Gastrocnemius medialis (tissue), 4 donors: ENCODE measurements around the gene TAPBP. TPM values are rescaled to one million over a fixed set of nuclear protein-coding genes. Genes with fewer than 3 reads are reported as not detected.
A peak's percentile ranks its signal among the peaks of the same experiment; 100 is the strongest.

Experiments used
- ATAC-seq, 2 donors: fragments of 150-250 bp; one replicate each; pipeline ENCODE4 v1.9.1; 2016
- DNase-seq, 2 donors: peaks; one replicate each; pipeline ENCODE4 v3.0.0-alpha.2; 2019
- H3K27ac ChIP-seq, 4 donors: fragments of 200-600 bp; sonication (generic); 1 replicate in 1 of 4; 2 replicates in 3 of 4; pipeline ENCODE4 v1.5.1; 2016 to 2018; ENCODE audit warnings: mild to moderate bottlenecking in 2 of 4, moderate library complexity in 1 of 4
- H3K27me3 ChIP-seq, 3 donors: fragments of 200-600 bp; sonication (generic) in 2 of 3; 1 replicate in 1 of 3; 2 replicates in 2 of 3; pipeline versions ENCODE4 v1.5.1 to v1.6.0; 2016 to 2019; ENCODE audit warnings: mild to moderate bottlenecking in 1 of 3, moderate library complexity in 1 of 3
- H3K36me3 ChIP-seq, 2 donors: fragments of 200-600 bp; sonication (generic) in 1 of 2; one replicate each; pipeline ENCODE4 v1.5.1; 2017 to 2018
- H3K4me1 ChIP-seq, 2 donors: fragments of 200-600 bp; sonication (generic) in 1 of 2; one replicate each; pipeline ENCODE4 v1.5.1; 2016 to 2017; ENCODE audit warnings: mild to moderate bottlenecking in 2 of 2
- H3K4me3 ChIP-seq, 4 donors: fragments of 200-600 bp; sonication (generic) in 3 of 4; 1 replicate in 1 of 4; 2 replicates in 3 of 4; pipeline ENCODE4 v1.5.1; 2016 to 2019; ENCODE audit warnings: mild to moderate bottlenecking in 2 of 4
- H3K9me3 ChIP-seq, 3 donors: fragments of 200-600 bp; sonication (generic) in 2 of 3; 1 replicate in 1 of 3; 2 replicates in 2 of 3; pipeline ENCODE4 v1.5.1; 2016 to 2019
- CTCF ChIP-seq, 5 experiments: fragments of 450-650 bp in 3 of 5; fragments of 200-600 bp in 2 of 5; sonication (generic) in 2 of 5; IDR thresholded peaks in 4 of 5; conservative IDR thresholded peaks in 1 of 5; 1 replicate in 4 of 5; 2 replicates in 1 of 5; pipeline ENCODE4 v1.5.1; 2016 to 2019; ENCODE audit warnings: antibody characterized with exemption in 5 of 5, mild to moderate bottlenecking in 3 of 5, moderate library complexity in 3 of 5
- POLR2A ChIP-seq, 2 donors: fragments of 450-650 bp; IDR thresholded peaks; one replicate each; pipeline ENCODE4 v1.6.1; 2017; ENCODE audit warnings: antibody characterized with exemption in 2 of 2, mild to moderate bottlenecking in 2 of 2, moderate library complexity in 2 of 2
- in situ Hi-C, 4 donors: fragments of 200-750 bp; cut with MboI; loops; one replicate each; pipeline versions ENCODE4 v1.15.0 to v1.8.0; 2017; ENCODE audit warnings: low sequenced_read_pairs in 4 of 4
- intact Hi-C: fragments of 100-400 bp; cut with DNase I; formaldehyde crosslinking; loops from one replicate; pipeline ENCODE4 v1.15.1; 2023; ENCODE audit warnings: low total_unique reads
- total RNA-seq, 4 donors: library from RNA; depleted of rRNA; stranded (reverse); fragments of >200 nt; gene quantifications; one replicate each; pipeline versions ENCODE4 v1.1.0 to v1.2.3, GENCODE V29; 2016

Gene TAPBP
- total RNA-seq, 4 donors from 2014 or later: 15.9 to 42.4 (median 36.5) TPM

GRCh38 chr6:33304216-33304615 lies 9.7 kb downstream of the TAPBP start:
- Histone ChIP-seq H3K27me3 (no peaks in the 10 kb centered on the region), H3K9me3 (no peaks in the 10 kb centered on the region), H3K4me1 (peaks cover 9 to 13% of the 10 kb centered on the region in 2 donors), H3K36me3 (peaks cover 0 to 9% of the 10 kb centered on the region in 2 donors), H3K4me3 (no peak overlapping the region), H3K27ac (no peak overlapping the region)
- no peak for DNase-seq
- no peak for ATAC-seq
- TF ChIP-seq CTCF (IDR thresholded peaks at IDR 0.05 in 4 of 5, conservative IDR thresholded peaks at IDR 0.05 in 1 of 5): no peak
- no peak for TF ChIP-seq POLR2A (IDR thresholded peaks at IDR 0.05)
- intact Hi-C loops: no loop called here
- in situ Hi-C loops: no loop called here

- in situ Hi-C loops (no loop called here), intact Hi-C loops (no loop called here)
- no peak for ATAC-seq
- TF ChIP-seq CTCF (IDR thresholded peaks at IDR 0.05 in 4 of 5, conservative IDR thresholded peaks at IDR 0.05 in 1 of 5): no peak
- no peak for TF ChIP-seq POLR2A (IDR thresholded peaks at IDR 0.05)
- Histone ChIP-seq H3K4me3 (no peak overlapping the region), H3K27ac (no peak overlapping the region), H3K27me3 (no peaks in the 10 kb centered on the region), H3K9me3 (no peaks in the 10 kb centered on the region), H3K36me3 (peaks cover 0 to 9% of the 10 kb centered on the region in 2 donors), H3K4me1 (peaks cover 11 to 23% of the 10 kb centered on the region in 2 donors)
- DNase-seq: no peak
Observed at GRCh38 chr6:33301877-33302276, 12.0 kb downstream of the TAPBP start.

DNA sequence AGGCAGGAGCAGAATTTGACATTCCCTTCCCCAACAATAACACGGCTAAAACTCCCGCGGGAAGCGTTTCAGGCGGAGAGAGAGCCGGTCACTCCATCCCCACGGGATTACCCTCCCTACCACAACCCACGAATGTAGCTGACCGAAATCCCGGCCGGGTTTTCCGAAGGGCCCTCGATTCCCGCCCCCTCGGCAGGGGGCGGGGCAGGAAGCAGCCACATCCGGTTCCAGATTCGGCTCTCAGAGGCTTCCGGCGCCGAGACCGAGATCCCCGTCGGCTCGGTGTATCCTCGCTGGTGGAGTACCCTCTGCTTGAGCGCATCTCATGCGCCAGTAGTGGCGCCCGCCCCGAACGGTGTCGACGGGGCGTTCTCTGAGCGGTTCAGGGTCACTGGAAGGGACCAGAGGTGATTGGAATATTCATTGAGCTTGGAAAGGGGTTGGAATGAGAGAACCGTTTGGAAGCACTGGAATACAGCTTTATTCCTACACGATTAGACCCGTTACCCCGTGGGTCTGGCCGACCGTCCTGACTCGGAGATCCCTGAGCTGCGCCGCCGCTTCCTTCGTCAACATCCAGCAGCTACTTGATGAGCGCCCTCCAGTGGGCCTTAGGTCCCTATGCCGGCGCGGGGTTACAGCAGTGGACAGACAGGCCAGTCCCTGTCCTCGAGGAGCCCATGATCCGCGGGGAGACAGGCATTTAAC lies 14.5 kb downstream of the TAPBP start:
- no peaks in the 10 kb centered on the region for H3K27me3 ChIP-seq
- H3K9me3 ChIP-seq: no peaks in the 10 kb centered on the region
- intact Hi-C loops: loop anchor here (1.0 to 2.0 kb wide), 5 partner anchors 18 to 99 kb away; partner anchors contain the start of genes B3GALT4, RXRB, SLC39A7 and VPS52
- in situ Hi-C loops: loop anchor here in 1 of 4 donors (25.0 kb wide), 1 partner anchor 1437 kb away; the partner anchor contains the start of gene NEU1
- peak overlapping the region; percentile 71 to 86 (median 80) for H3K4me3 ChIP-seq
- DNase-seq (peak; percentile 84 to 89), ATAC-seq (peak; percentile 90 to 93)
- peaks cover 0 to 31% of the 10 kb centered on the region in 2 donors for H3K36me3 ChIP-seq
- H3K4me1 ChIP-seq: peaks cover 11 to 23% of the 10 kb centered on the region in 2 donors
- peak overlapping the region; percentile 96 to 99 (median 97) for H3K27ac ChIP-seq
- TF ChIP-seq CTCF (IDR thresholded peaks at IDR 0.05 in 4 of 5, conservative IDR thresholded peaks at IDR 0.05 in 1 of 5) (peak; percentile 55 to 85 (median 80)), POLR2A (IDR thresholded peaks at IDR 0.05) (peak; percentile 78 to 86)

GRCh38 chr6:33298773-33299236 lies 15.1 kb downstream of the TAPBP start, which contains the start of gene RGL2:
Gene RGL2, minus strand, starts transcription at chr6:33298942. Its CDS starts 332 bp downstream, at chr6:33298610.
- in situ Hi-C loops: loop anchor here in 1 of 4 donors (25.0 kb wide), 1 partner anchor 1437 kb away; the partner anchor contains the start of gene NEU1
- peaks cover 11 to 23% of the 10 kb centered on the region in 2 donors for H3K4me1 ChIP-seq
- peak within 1 kb of the TSS; percentile 71 to 86 (median 80) for H3K4me3 ChIP-seq
- DNase-seq (peak; percentile 76 to 80), ATAC-seq (peak; percentile 64)
- intact Hi-C loops: loop anchor here (1.0 to 2.0 kb wide), 6 partner anchors 10 to 99 kb away; partner anchors contain the start of genes B3GALT4, PFDN6, RXRB and SLC39A7
- peak within 1 kb of the TSS; percentile 96 to 99 (median 97) for H3K27ac ChIP-seq
- peaks cover 0 to 37% of the 10 kb centered on the region in 2 donors for H3K36me3 ChIP-seq
- no peaks in the 10 kb centered on the region for H3K9me3 ChIP-seq
- H3K27me3 ChIP-seq: no peaks in the 10 kb centered on the region
- no peak for TF ChIP-seq CTCF (IDR thresholded peaks at IDR 0.05 in 4 of 5, conservative IDR thresholded peaks at IDR 0.05 in 1 of 5)
- no peak for TF ChIP-seq POLR2A (IDR thresholded peaks at IDR 0.05)
